Lung (tissue), 12 donors: Measurements from ENCODE around the gene LRRC51. TPM values are rescaled to one million over a fixed set of nuclear protein-coding genes. Genes with fewer than 3 reads are reported as not detected.

Experiments
- ATAC-seq: fragments of 200-7000 bp; cut with Tn5 transposase; one replicate; pipeline ENCODE4 v1.9.1; 2020; ENCODE audit warnings: moderate number of reproducible peaks; ENCODE audit not compliant: insufficient read depth, low FRiP score
- DNase-seq, 3 donors: peaks; one replicate each; pipeline ENCODE4 v3.0.0-alpha.2; 2013 to 2017
- H3K27ac ChIP-seq, 2 donors: one replicate each; pipeline ENCODE4 v1.5.1; 2013; ENCODE audit warnings: mild to moderate bottlenecking in 2 of 2, moderate library complexity in 2 of 2, control low read depth in 1 of 2, inconsistent platforms in 1 of 2, low read depth in 1 of 2, low read length in 1 of 2
- H3K27me3 ChIP-seq, 3 donors: one replicate each; pipeline ENCODE4 v1.5.1; 2013; ENCODE audit warnings: low read length in 2 of 3; ENCODE audit not compliant: control insufficient read depth in 3 of 3, insufficient read depth in 3 of 3
- H3K36me3 ChIP-seq, 4 donors: one replicate each; pipeline ENCODE4 v1.5.1; 2013; ENCODE audit warnings: low read length in 4 of 4, mild to moderate bottlenecking in 1 of 4, moderate library complexity in 1 of 4; ENCODE audit not compliant: control insufficient read depth in 4 of 4, insufficient read depth in 4 of 4
- H3K4me1 ChIP-seq, 5 donors: one replicate each; pipeline ENCODE4 v1.5.1; 2013; ENCODE audit warnings: low read length in 5 of 5, mild to moderate bottlenecking in 2 of 5, moderate library complexity in 1 of 5; ENCODE audit not compliant: control insufficient read depth in 5 of 5, insufficient read depth in 5 of 5
- H3K4me3 ChIP-seq: one replicate; pipeline ENCODE4 v1.5.1; 2013; ENCODE audit warnings: mild to moderate bottlenecking, control low read depth, moderate library complexity
- H3K9ac ChIP-seq, 2 donors: one replicate each; pipeline ENCODE4 v1.5.1; 2013; ENCODE audit warnings: low read length in 2 of 2, control low read depth in 1 of 2; ENCODE audit not compliant: insufficient read depth in 1 of 2
- H3K9me3 ChIP-seq, 4 donors: one replicate each; pipeline ENCODE4 v1.5.1; 2013; ENCODE audit warnings: low read length in 3 of 4, mild to moderate bottlenecking in 1 of 4, moderate library complexity in 1 of 4; ENCODE audit not compliant: control insufficient read depth in 4 of 4, insufficient read depth in 3 of 4
- WGBS, 2 donors: extraction: QIAGEN DNeasy Blood & Tissue Kit; methylation state at CpG; one replicate each; pipeline ENCODE4 v1.1.7; 2013; 5-methylcytosine and 5-hydroxymethylcytosine counted together
- polyA plus RNA-seq, 2 donors: library from polyadenylated mRNA; stranded (reverse); fragments of 200-250 nt; gene quantifications; one replicate each; pipeline ENCODE4 v1.2.1, GENCODE V29; 2013
- total RNA-seq, 2 donors: library from RNA; depleted of rRNA in 1 of 2; stranded (reverse); fragments of >200 nt in 1 of 2; gene quantifications; one replicate each; pipeline ENCODE4 v1.2.1, GENCODE V29; 2014 to 2021
- TF ChIP-seq, protein P1 (sequence below): IDR thresholded peaks from 2 replicates; pipeline ENCODE4 v1.5.1; 2012; ENCODE audit warnings: mild to moderate bottlenecking; ENCODE audit errors: control extremely low read depth, extremely low read depth
- donor health status: control.
- donor health status: control.
- donor health status: Bipolar disorder and iron deficiency.
- donor health status: healthy.
- donor health status: DM: yes; HTN: yes; CAD: no.

The LRRC51 gene
- total and polyA plus RNA-seq, 4 donors = 10.4 to 29.6 (median 19.8) TPM

DNA sequence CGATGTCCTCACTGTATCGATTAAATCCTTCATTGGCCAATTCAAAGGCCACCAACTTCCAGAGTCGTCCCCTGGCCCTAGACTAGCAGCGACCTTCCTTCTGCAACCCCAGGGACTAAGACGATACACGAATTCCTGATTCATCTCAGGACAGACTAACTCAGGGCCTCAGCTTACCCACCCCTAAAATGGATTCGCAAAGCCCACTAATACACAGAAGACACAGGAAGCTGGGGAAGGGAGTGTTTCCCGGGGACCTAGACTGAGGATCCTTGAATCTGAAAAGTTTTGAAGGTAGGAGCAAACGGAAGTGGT is 21.9 kb downstream of the LRRC51 start:
- Histone ChIP-seq H3K4me3 (peak overlapping the region; percentile 94), H3K9ac (peak overlapping the region; percentile 78 to 80), H3K36me3 (peaks cover 7 to 18% (median 16%) of the 10 kb centered on the region in 4 donors), H3K27ac (peak overlapping the region; percentile 93 to 99), H3K9me3 (no peaks in the 10 kb centered on the region), H3K4me1 (peaks cover 0 to 17% (median 5%) of the 10 kb centered on the region in 5 donors), H3K27me3 (no peaks in the 10 kb centered on the region)
- ATAC-seq (no peak), DNase-seq (no peak)
- WGBS, 2 donors = 2% methylated on average over 9 of the region's 9 CpGs
- TF ChIP-seq, protein P1, sequence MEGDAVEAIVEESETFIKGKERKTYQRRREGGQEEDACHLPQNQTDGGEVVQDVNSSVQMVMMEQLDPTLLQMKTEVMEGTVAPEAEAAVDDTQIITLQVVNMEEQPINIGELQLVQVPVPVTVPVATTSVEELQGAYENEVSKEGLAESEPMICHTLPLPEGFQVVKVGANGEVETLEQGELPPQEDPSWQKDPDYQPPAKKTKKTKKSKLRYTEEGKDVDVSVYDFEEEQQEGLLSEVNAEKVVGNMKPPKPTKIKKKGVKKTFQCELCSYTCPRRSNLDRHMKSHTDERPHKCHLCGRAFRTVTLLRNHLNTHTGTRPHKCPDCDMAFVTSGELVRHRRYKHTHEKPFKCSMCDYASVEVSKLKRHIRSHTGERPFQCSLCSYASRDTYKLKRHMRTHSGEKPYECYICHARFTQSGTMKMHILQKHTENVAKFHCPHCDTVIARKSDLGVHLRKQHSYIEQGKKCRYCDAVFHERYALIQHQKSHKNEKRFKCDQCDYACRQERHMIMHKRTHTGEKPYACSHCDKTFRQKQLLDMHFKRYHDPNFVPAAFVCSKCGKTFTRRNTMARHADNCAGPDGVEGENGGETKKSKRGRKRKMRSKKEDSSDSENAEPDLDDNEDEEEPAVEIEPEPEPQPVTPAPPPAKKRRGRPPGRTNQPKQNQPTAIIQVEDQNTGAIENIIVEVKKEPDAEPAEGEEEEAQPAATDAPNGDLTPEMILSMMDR = no peak

DNA sequence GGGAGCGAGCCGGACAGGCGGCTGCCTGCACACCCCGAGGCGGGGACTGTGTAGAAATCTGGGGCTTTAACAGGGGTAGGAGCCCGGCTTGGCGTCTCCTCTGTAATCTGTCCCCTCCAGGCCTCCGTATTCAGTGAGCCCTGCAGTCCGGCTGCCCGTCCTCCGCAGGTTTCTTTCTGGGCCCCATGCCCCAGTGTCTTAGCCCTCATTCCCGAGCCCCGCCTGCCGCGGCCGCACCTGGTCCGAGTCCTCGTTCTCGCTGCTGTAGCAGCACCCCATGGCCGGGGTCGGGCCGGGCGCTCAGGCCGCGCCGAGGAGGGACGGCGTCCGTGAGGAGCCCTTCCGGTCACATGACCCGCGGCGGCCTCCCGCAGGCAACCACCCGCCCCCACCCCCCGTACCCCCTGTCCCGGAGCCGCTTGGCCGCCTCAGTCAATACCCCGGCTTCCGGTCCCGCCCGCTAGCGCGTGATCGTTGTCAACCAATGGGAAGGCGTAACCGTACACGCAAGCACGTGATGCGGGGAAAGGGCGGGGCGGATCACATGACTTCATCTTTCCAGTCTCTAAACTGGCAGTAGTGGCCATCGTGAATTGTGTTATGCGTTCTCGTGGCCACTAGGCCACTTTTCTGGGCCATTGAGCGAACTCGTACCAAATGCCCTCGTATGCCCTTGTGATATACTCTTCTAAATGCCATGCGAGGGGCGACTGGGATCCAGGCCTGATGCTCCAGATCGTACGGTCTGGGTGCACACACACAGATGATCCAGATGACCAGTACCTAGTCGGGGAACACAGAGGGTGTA is 22.5 kb downstream of the LRRC51 start, which contains the start of gene LAMTOR1:
Gene LAMTOR1 (minus strand): TSS at position 352 of the 808 bp plus-strand sequence. CDS start 73 bp downstream, at position 279.
- peak; percentile 99 to 100 (median 99) for DNase-seq
- H3K36me3 ChIP-seq = peaks cover 2 to 13% (median 11%) of the 10 kb centered on the region in 4 donors
- WGBS, 2 donors = 3 to 4% methylated on average over 64 of the region's 64 CpGs
- TF ChIP-seq, protein P1 = peak; percentile 12
- H3K4me1 ChIP-seq = peaks cover 0 to 17% (median 5%) of the 10 kb centered on the region in 5 donors
- H3K27ac ChIP-seq = peak within 1 kb of the TSS; percentile 93 to 99
- H3K9ac ChIP-seq = peak within 1 kb of the TSS; percentile 78 to 80
- H3K27me3 ChIP-seq = no peaks in the 10 kb centered on the region
- H3K4me3 ChIP-seq = peak within 1 kb of the TSS; percentile 94
- H3K9me3 ChIP-seq = no peaks in the 10 kb centered on the region
- ATAC-seq = peak; percentile 95

DNA sequence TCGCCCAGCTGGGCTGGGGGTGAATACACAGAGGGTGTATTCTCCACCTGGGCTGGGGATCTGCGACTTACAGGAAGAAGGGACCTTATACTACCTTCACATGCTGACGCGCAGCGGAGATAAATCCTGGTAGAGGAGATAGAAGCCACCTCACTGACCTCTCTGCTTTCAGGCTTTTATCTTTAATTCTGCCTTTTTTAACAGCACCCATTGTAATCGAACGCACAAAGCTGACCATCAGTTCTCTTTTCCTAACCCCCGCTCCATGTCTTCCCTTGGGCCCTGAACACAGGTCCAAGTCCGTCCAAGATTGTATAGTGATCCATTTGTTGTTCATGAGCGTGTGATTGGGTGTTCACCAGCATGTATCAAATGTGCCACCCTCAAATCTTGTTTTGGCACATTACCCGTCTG is 23.1 kb downstream of the LRRC51 start:
- TF ChIP-seq, protein P1 = no peak
- Histone ChIP-seq H3K9me3 (no peaks in the 10 kb centered on the region), H3K36me3 (peaks cover 0 to 12% (median 5%) of the 10 kb centered on the region in 4 donors), H3K4me3 (peak overlapping the region; percentile 56), H3K27ac (peak overlapping the region; percentile 82 to 98), H3K27me3 (no peaks in the 10 kb centered on the region), H3K4me1 (peaks cover 0 to 17% (median 5%) of the 10 kb centered on the region in 5 donors), H3K9ac (peak overlapping the region in 1 of 2 donors; percentile 70)
- WGBS, 2 donors = 80 to 83% methylated on average over 11 of the region's 11 CpGs
- DNase-seq (no peak), ATAC-seq (no peak)
